Fibroblast of pulmonary artery (primary cell): ENCODE data around the gene EHBP1.

Source experiments
- DNase-seq: peaks from one replicate; pipeline ENCODE4 v3.0.0-alpha.2; 2010; ENCODE audit warnings: low read depth
- H3K4me3 ChIP-seq: replicated peaks from 2 replicates; pipeline ENCODE4 v1.5.1; 2011; ENCODE audit warnings: low read depth, mild to moderate bottlenecking, control low read depth, low read length, moderate library complexity
- CTCF ChIP-seq: IDR thresholded peaks from 2 replicates; pipeline ENCODE4 v1.5.1; 2011; ENCODE audit warnings: mild to moderate bottlenecking, control low read depth, low read length, inconsistent platforms; ENCODE audit errors: missing control alignments

The EHBP1 gene

DNA sequence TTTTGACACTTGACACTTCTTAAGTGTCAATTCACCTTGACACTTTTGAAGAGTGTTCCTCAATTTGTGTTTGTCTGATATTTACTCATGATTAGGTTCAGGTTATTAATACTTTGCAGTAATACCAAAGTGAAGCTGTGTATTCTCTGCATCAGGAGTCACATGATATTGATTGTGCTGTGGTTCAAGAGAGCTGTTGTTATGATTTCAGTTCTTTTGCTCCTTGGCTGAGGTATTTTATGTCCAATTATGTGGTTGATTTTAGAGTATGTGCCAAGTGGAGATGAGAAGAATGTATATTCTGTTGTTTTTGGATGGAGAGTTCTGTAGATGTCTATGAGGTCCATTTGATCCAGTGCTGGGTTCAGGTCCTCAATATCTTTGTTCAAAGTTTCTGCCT is 17.2 kb downstream of the EHBP1 start:
- H3K4me3 ChIP-seq, result no peak overlapping the region
- no peak for DNase-seq
- no peak for TF ChIP-seq CTCF

DNA sequence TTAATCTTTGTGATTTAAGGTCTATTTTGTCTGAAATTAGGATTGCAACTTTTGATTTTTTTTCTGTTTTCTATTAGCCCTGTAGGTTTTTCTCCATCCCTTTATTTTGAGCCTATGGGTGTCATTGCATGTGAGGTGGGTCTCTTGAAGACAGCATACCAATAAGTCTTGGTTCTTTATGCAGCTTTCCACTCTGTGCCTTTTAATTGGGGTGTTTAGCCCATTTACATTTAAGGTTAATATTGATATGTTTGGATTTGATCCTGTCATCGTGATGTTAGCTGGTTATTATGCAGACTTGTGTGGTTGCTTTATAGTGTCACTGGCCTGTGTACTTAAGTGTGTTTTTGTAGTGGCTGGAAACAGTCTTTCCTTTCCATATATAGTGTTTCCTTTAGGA is 17.7 kb downstream of the EHBP1 start:
- TF ChIP-seq CTCF, result no peak
- no peak for DNase-seq
- H3K4me3 ChIP-seq, result no peak overlapping the region

GRCh38 chr2:62724106-62724505 is 18.6 kb downstream of the EHBP1 start:
- H3K4me3 ChIP-seq, result no peak overlapping the region
- no peak for TF ChIP-seq CTCF
- peak; percentile 13 for DNase-seq

DNA sequence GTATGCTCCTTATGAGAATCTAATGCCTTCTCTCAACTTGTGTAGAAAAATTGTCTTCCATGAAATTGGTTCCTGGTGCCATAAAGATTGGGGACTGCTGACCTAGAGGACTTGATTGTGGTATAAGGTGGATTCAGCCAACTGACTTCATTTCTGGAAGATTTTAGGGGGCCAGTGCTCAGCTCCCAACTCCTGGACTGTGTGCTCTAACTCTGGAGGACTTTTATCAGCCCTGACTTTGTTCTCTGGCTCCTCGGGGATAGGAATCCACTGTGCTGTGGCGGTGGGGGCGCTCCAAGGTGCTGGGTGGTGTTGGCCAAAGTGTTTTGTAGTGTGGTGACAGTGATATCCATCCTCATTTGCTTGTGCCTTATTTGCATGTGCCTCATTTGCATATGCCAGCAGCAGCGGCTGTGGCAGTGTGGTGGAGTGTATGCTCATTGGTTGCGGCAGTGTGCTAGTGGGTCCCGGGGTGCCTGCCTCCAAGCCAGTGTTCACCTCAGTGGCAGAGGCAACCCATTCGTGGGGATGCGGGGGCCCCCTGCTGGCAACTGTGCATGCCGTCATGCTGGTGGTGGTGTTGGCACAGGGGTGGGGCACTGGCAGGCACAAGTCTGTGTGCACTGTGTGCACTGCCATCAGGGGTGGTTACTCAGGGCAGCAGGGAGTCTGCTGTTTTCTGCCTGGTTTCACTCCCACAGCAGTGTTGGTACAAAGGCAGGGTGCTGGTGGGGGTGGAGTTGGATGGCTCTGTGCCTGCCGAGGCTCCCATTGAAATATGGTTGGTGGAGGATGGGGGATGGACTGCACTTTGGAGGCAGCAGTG is 19.6 kb downstream of the EHBP1 start:
- peak; percentile 1 for TF ChIP-seq CTCF
- H3K4me3 ChIP-seq, result no peak overlapping the region
- DNase-seq, result no peak

GRCh38 chr2:62725712-62726055 is 20.2 kb downstream of the EHBP1 start:
- no peak for DNase-seq
- H3K4me3 ChIP-seq, result no peak overlapping the region
- no peak for TF ChIP-seq CTCF

DNA sequence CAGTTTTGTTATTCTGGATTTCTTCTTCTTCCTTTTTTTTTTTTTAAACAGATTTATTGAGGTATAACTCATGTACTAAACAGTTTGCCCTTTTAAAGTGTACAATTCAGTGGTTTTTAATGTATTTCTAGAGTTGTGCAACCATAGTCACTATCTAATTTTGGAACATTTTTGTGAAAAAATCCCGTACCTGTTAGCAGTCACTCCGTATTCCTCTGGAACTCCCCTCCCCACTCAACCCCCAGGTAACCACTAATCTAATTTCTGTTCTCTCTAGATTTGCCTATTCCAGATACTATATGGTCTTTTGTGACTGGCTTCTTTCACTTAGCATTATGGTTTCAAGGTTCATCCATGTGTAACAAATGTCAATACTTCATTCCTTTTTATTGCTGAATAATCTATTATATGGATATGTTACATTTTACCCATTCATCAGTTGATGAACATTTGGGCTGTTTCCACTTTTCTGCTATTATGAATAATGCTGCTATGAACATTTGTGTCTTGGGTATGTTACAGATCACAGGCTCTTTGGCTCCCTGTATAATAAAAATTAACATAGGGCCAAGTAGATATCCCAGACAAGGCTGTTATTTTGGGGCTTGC is 21.9 kb downstream of the EHBP1 start:
- no peak overlapping the region for H3K4me3 ChIP-seq
- TF ChIP-seq CTCF, result no peak
- DNase-seq, result no peak
